SU-DHL-6 (cell line): ENCODE measurements around the gene TBC1D32.

Source experiments
- H2AFZ ChIP-seq: fragments of 200-600 bp; sonication (generic); 2 replicates; pipeline ENCODE4 v1.6.1; 2014; ENCODE audit warnings: low read depth, mild to moderate bottlenecking, moderate library complexity, mixed read lengths, antibody characterized with exemption, low read length; ENCODE audit not compliant: severe bottlenecking
- H3F3A ChIP-seq: fragments of 200-600 bp; shearing (Covaris generic); 2 replicates; pipeline ENCODE4 v1.6.0; 2016; ENCODE audit warnings: antibody characterized with exemption, mild to moderate bottlenecking; ENCODE audit not compliant: insufficient read depth
- H3K27ac ChIP-seq: fragments of 200-600 bp; sonication (generic); 2 replicates; pipeline ENCODE4 v1.5.1; 2016; ENCODE audit warnings: low read depth, mild to moderate bottlenecking, low read length, moderate library complexity, mixed read lengths
- H3K27me3 ChIP-seq: fragments of 200-600 bp; sonication (generic), shearing (Covaris generic); 2 replicates; pipeline ENCODE4 v1.6.0; 2014; ENCODE audit warnings: mild to moderate bottlenecking, low read length
- H3K36me3 ChIP-seq: fragments of 200-600 bp; sonication (generic); 2 replicates; pipeline ENCODE4 v1.6.1; 2014; ENCODE audit warnings: mild to moderate bottlenecking, low read length, mixed read lengths
- H3K4me2 ChIP-seq: fragments of 300-600, 200-600 bp; shearing (Covaris generic), sonication (generic); 2 replicates; pipeline ENCODE4 v1.6.0; 2014; ENCODE audit warnings: low read length, low read depth, mild to moderate bottlenecking; ENCODE audit not compliant: poor library complexity, severe bottlenecking
- H3K4me3 ChIP-seq: fragments of 200-600 bp; sonication (generic); 2 replicates; pipeline ENCODE4 v1.5.1; 2014; ENCODE audit warnings: antibody characterized with exemption, low read length, mild to moderate bottlenecking, mixed read lengths; ENCODE audit not compliant: insufficient read depth, poor library complexity, severe bottlenecking
- H3K79me2 ChIP-seq: fragments of 200-600 bp; sonication (generic); 2 replicates; pipeline ENCODE4 v1.6.1; 2014; ENCODE audit warnings: mild to moderate bottlenecking, low read length, moderate library complexity; ENCODE audit not compliant: insufficient read depth
- H3K9ac ChIP-seq: fragments of 200-600 bp; sonication (generic); 2 replicates; pipeline ENCODE4 v1.7.0; 2014; ENCODE audit warnings: mild to moderate bottlenecking, low read length
- H3K9me2 ChIP-seq: fragments of 200-600 bp; sonication (generic); replicated peaks from 2 replicates; pipeline ENCODE4 v1.6.1; 2014; ENCODE audit warnings: low read length; ENCODE audit not compliant: insufficient read depth
- H3K9me3 ChIP-seq: fragments of 200-600 bp; sonication (generic); 2 replicates; pipeline ENCODE4 v1.6.1; 2014; ENCODE audit warnings: low read length, mixed read lengths; ENCODE audit not compliant: insufficient read depth
- H4K20me1 ChIP-seq: fragments of 200-600 bp; sonication (generic); 2 replicates; pipeline ENCODE4 v1.6.1; 2014; ENCODE audit warnings: low read depth, mild to moderate bottlenecking, antibody characterized with exemption, low read length, moderate library complexity, mixed read lengths
- CTCF ChIP-seq: fragments of 200-600 bp; sonication (generic); IDR thresholded peaks from one replicate; pipeline ENCODE4 v1.5.1; 2017; ENCODE audit warnings: antibody characterized with exemption, mild to moderate bottlenecking, low read length, moderate library complexity; ENCODE audit not compliant: insufficient read depth, poor library complexity, severe bottlenecking
- EZH2phosphoT487 ChIP-seq: fragments of 200-600 bp; sonication (generic), shearing (Covaris generic); conservative IDR thresholded peaks from 2 replicates; pipeline ENCODE4 v1.6.1; 2018; ENCODE audit warnings: mild to moderate bottlenecking, antibody characterized with exemption, low read length, moderate library complexity, mixed read lengths

Gene TBC1D32

GRCh38 chr6:121134922-121135321 is 199.4 kb downstream of the TBC1D32 start:
- H3K4me2 ChIP-seq: no peak overlapping the region
- H3K79me2 ChIP-seq: no peaks in the 10 kb centered on the region
- no peaks in the 10 kb centered on the region for H3K9me2 ChIP-seq
- H3K27ac ChIP-seq: no peak overlapping the region
- H4K20me1 ChIP-seq: no peaks in the 10 kb centered on the region
- no peaks in the 10 kb centered on the region for H3K9me3 ChIP-seq
- H3K27me3 ChIP-seq: no peaks in the 10 kb centered on the region
- TF ChIP-seq CTCF (no peak), EZH2phosphoT487 (no peak)
- H2AFZ ChIP-seq: no peak overlapping the region
- H3K36me3 ChIP-seq: no peaks in the 10 kb centered on the region
- no peak overlapping the region for H3K4me3 ChIP-seq
- H3F3A ChIP-seq: no peaks in the 10 kb centered on the region
- no peak overlapping the region for H3K9ac ChIP-seq

GRCh38 chr6:121124600-121124999 is 209.7 kb downstream of the TBC1D32 start:
- Histone ChIP-seq H4K20me1 (no peaks in the 10 kb centered on the region), H3K4me2 (no peak overlapping the region), H3K4me3 (no peak overlapping the region), H3K9me2 (no peaks in the 10 kb centered on the region), H3K79me2 (no peaks in the 10 kb centered on the region), H3F3A (no peaks in the 10 kb centered on the region), H3K9ac (no peak overlapping the region), H3K9me3 (peaks cover 3% of the 10 kb centered on the region; the same call in 1 of the 2 replicates), H3K27me3 (no peaks in the 10 kb centered on the region), H3K27ac (no peak overlapping the region), H3K36me3 (peaks cover 4% of the 10 kb centered on the region; the same call in 1 of the 2 replicates), H2AFZ (no peak overlapping the region)
- TF ChIP-seq CTCF: no peak
- no peak for TF ChIP-seq EZH2phosphoT487

- H3K27ac ChIP-seq: no peak overlapping the region
- no peak overlapping the region for H3K4me2 ChIP-seq
- no peaks in the 10 kb centered on the region for H4K20me1 ChIP-seq
- no peaks in the 10 kb centered on the region for H3F3A ChIP-seq
- H3K9me2 ChIP-seq: no peaks in the 10 kb centered on the region
- no peak overlapping the region for H2AFZ ChIP-seq
- TF ChIP-seq EZH2phosphoT487: no peak
- no peak for TF ChIP-seq CTCF
- H3K36me3 ChIP-seq: no peaks in the 10 kb centered on the region
- H3K79me2 ChIP-seq: no peaks in the 10 kb centered on the region
- H3K9me3 ChIP-seq: no peaks in the 10 kb centered on the region
- no peaks in the 10 kb centered on the region for H3K27me3 ChIP-seq
- H3K4me3 ChIP-seq: no peak overlapping the region
- H3K9ac ChIP-seq: no peak overlapping the region
These were observed 221.9 kb downstream of the TBC1D32 start for GRCh38 chr6:121112356-121112755.
